Measurements from ENCODE around the gene UVSSA.
"Not testable (repeated sequence)": the region's sequence is repeated elsewhere in the genome, so short reads cannot be mapped to it uniquely, and the experiment has no call there.

GRCh38 chr4:1335193-1335883 lies 11.7 kb upstream of the UVSSA start:
- not testable (repeated sequence) for TF ChIP-seq CTCF, POLR2AphosphoS5 (IDR thresholded peaks at IDR 0.05)

All from stomach (tissue), 4 donors.